A549 (cell line): Measurements from ENCODE around the gene SETSIP.

ENCODE experiments used
- CBX8 ChIP-seq: fragments of 200-600 bp; sonication (generic); IDR thresholded peaks from 2 replicates; pipeline ENCODE4 v1.6.1; 2016
- JUN ChIP-seq, 2 experiments: fragments of >200 bp; sonication (Bioruptor Twin); formaldehyde crosslinking; IDR thresholded peaks; 2 replicates in 1 of 2; 3 replicates in 1 of 2; pipeline ENCODE4 v1.6.1; 2016 to 2017
- KDM1A ChIP-seq: fragments of 200-600 bp; sonication (generic); IDR thresholded peaks from 2 replicates; pipeline ENCODE4 v1.6.1; 2016; ENCODE audit warnings: low read depth, mild to moderate bottlenecking
- MYC ChIP-seq: IDR thresholded peaks from 2 replicates; pipeline ENCODE4 v1.6.1; 2012; ENCODE audit warnings: mild to moderate bottlenecking, inconsistent platforms, low read length, improper control_type of control experiment, borderline replicate concordance
- NFE2L2 ChIP-seq: fragments of 150-350 bp; conservative IDR thresholded peaks from 2 replicates; pipeline ENCODE4 v1.6.1; 2014; ENCODE audit warnings: low read length
- POLR2A ChIP-seq: IDR thresholded peaks from 2 replicates; pipeline ENCODE4 v1.6.1; 2012; ENCODE audit warnings: mild to moderate bottlenecking, low read length
- RCOR1 ChIP-seq: fragments of 150-350 bp; IDR thresholded peaks from 2 replicates; pipeline ENCODE4 v1.6.1; 2014; ENCODE audit warnings: antibody characterized with exemption, low read length, low read depth
- RFX5 ChIP-seq: fragments of 450-650 bp; IDR thresholded peaks from 2 replicates; pipeline ENCODE4 v1.7.1; 2014; ENCODE audit warnings: antibody characterized with exemption, mild to moderate bottlenecking, moderate library complexity
- SMC3 ChIP-seq: fragments of >200 bp; sonication (Bioruptor Twin); formaldehyde crosslinking; IDR thresholded peaks from 3 replicates; pipeline ENCODE4 v1.6.1; 2018; ENCODE audit warnings: inconsistent platforms
- TP53 ChIP-seq: fragments of 250-450 bp; sonication (Bioruptor Pico); IDR thresholded peaks from 2 replicates; pipeline ENCODE4 v1.5.0; 2021; ENCODE audit warnings: mild to moderate bottlenecking, moderate library complexity
- TF ChIP-seq, protein P1 (sequence below): fragments of 200-600 bp; sonication (generic); IDR thresholded peaks from 2 replicates; pipeline ENCODE4 v1.6.1; 2016; ENCODE audit warnings: antibody characterized with exemption, mild to moderate bottlenecking, moderate library complexity
- TF ChIP-seq, protein P2 (sequence below): fragments of >200 bp; sonication (Bioruptor Twin); formaldehyde crosslinking; IDR thresholded peaks from 3 replicates; pipeline ENCODE4 v1.5.1; 2016

DNA sequence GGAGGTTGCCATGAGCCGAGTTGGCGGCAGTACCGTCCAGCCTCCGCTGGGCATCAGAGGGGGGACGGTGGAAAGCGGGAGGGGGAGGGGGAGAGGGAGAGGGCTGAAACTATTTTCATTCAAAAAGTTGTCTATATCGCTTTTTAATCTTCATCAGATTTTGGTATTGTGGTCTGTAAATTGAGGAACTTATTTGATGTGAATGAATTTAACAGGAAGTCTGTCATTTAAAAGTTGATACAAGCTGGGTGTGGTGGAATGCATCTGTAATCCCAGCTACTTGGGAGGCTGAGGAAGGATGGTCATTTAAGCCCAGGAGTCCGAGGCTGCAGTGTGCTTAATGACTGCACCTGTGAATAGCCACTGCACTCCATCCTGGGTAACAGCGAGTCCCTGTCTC lies 48.4 kb downstream of the SETSIP start:
- no peak for TF ChIP-seq POLR2A
- TF ChIP-seq MYC: no peak
- no peak for TF ChIP-seq SMC3
- TF ChIP-seq, protein P1, sequence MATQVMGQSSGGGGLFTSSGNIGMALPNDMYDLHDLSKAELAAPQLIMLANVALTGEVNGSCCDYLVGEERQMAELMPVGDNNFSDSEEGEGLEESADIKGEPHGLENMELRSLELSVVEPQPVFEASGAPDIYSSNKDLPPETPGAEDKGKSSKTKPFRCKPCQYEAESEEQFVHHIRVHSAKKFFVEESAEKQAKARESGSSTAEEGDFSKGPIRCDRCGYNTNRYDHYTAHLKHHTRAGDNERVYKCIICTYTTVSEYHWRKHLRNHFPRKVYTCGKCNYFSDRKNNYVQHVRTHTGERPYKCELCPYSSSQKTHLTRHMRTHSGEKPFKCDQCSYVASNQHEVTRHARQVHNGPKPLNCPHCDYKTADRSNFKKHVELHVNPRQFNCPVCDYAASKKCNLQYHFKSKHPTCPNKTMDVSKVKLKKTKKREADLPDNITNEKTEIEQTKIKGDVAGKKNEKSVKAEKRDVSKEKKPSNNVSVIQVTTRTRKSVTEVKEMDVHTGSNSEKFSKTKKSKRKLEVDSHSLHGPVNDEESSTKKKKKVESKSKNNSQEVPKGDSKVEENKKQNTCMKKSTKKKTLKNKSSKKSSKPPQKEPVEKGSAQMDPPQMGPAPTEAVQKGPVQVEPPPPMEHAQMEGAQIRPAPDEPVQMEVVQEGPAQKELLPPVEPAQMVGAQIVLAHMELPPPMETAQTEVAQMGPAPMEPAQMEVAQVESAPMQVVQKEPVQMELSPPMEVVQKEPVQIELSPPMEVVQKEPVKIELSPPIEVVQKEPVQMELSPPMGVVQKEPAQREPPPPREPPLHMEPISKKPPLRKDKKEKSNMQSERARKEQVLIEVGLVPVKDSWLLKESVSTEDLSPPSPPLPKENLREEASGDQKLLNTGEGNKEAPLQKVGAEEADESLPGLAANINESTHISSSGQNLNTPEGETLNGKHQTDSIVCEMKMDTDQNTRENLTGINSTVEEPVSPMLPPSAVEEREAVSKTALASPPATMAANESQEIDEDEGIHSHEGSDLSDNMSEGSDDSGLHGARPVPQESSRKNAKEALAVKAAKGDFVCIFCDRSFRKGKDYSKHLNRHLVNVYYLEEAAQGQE: no peak
- TF ChIP-seq RCOR1: no peak
- TF ChIP-seq CBX8: no peak
- TF ChIP-seq NFE2L2: no peak
- TF ChIP-seq, protein P2, sequence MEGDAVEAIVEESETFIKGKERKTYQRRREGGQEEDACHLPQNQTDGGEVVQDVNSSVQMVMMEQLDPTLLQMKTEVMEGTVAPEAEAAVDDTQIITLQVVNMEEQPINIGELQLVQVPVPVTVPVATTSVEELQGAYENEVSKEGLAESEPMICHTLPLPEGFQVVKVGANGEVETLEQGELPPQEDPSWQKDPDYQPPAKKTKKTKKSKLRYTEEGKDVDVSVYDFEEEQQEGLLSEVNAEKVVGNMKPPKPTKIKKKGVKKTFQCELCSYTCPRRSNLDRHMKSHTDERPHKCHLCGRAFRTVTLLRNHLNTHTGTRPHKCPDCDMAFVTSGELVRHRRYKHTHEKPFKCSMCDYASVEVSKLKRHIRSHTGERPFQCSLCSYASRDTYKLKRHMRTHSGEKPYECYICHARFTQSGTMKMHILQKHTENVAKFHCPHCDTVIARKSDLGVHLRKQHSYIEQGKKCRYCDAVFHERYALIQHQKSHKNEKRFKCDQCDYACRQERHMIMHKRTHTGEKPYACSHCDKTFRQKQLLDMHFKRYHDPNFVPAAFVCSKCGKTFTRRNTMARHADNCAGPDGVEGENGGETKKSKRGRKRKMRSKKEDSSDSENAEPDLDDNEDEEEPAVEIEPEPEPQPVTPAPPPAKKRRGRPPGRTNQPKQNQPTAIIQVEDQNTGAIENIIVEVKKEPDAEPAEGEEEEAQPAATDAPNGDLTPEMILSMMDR: no peak
- TF ChIP-seq KDM1A: no peak
- no peak for TF ChIP-seq TP53 (CRISPR knock-in tag)
- TF ChIP-seq RFX5: no peak
- no peak for TF ChIP-seq JUN (IDR thresholded peaks at IDR 0.05)
